OCI-LY1 (cell line): ENCODE results near the gene AK4.

Experiments used
- CTCF ChIP-seq: fragments of 200-600 bp; sonication (generic), shearing (Covaris generic); IDR thresholded peaks from 2 replicates; pipeline ENCODE4 v1.5.1; 2017; ENCODE audit warnings: mild to moderate bottlenecking, antibody characterized with exemption, low read length, moderate library complexity, mixed read lengths
- EZH2 ChIP-seq: fragments of 200-600 bp; sonication (generic), shearing (Covaris generic); IDR thresholded peaks from 2 replicates; pipeline ENCODE4 v1.8.0; 2017; ENCODE audit warnings: borderline replicate concordance, mixed run types, mild to moderate bottlenecking, antibody characterized with exemption, low read length, moderate library complexity, mixed read lengths

GRCh38 chr1:65266476-65266875 is 118.5 kb downstream of the AK4 start:
- no peak for TF ChIP-seq CTCF
- no peak for TF ChIP-seq EZH2
